SKM-1 treated with dmso at 0.1 percent for 144 hours (cell line): ENCODE measurements around the gene TRIM60.
A peak's percentile ranks its signal among the peaks of the same experiment; 100 is the strongest.
"Not testable (repeated sequence)": the region's sequence is repeated elsewhere in the genome, so short reads cannot be mapped to it uniquely, and the experiment has no call there.

Experiments
- DNase-seq: peaks from one replicate; lab custom pipeline; 2025; ENCODE audit not compliant: unreplicated experiment; lab: John Stamatoyannopoulos, UW

Gene TRIM60

GRCh38 chr4:165031436-165032211 is at the start of gene TRIM60:
TSS of gene TRIM60 (plus strand) at chr4:165031999. CDS start at chr4:165040073, 8,074 bp downstream.
- no peak for DNase-seq

- DNase-seq = no peak
These were observed 42.3 kb upstream of the TRIM60 start for GRCh38 chr4:164989471-164989870.

- DNase-seq = not testable (repeated sequence)
These were observed 41.0 kb upstream of the TRIM60 start for GRCh38 chr4:164990786-164991185.

- not testable (repeated sequence) for DNase-seq
These were observed 35.7 kb upstream of the TRIM60 start for GRCh38 chr4:164996123-164996522.

GRCh38 chr4:164997324-164997723 is 34.5 kb upstream of the TRIM60 start:
- DNase-seq = no peak

- no peak for DNase-seq
These were observed 33.9 kb upstream of the TRIM60 start for GRCh38 chr4:164997941-164998340.

GRCh38 chr4:164998526-164999080 is 33.2 kb upstream of the TRIM60 start:
- DNase-seq = not testable (repeated sequence)

GRCh38 chr4:165001957-165002356 is 29.8 kb upstream of the TRIM60 start:
- DNase-seq = not testable (repeated sequence)

GRCh38 chr4:165005352-165005925 is 26.4 kb upstream of the TRIM60 start:
- DNase-seq = no peak

GRCh38 chr4:165006456-165006855 is 25.3 kb upstream of the TRIM60 start:
- no peak for DNase-seq

GRCh38 chr4:165006886-165007285 is 24.9 kb upstream of the TRIM60 start:
- DNase-seq = no peak

GRCh38 chr4:165009493-165010227 is 22.1 kb upstream of the TRIM60 start:
- no peak for DNase-seq

- DNase-seq = no peak
These were observed 21.3 kb upstream of the TRIM60 start for GRCh38 chr4:165010487-165010886.

GRCh38 chr4:165010991-165011390 is 20.8 kb upstream of the TRIM60 start:
- DNase-seq = no peak

GRCh38 chr4:165011403-165011802 is 20.4 kb upstream of the TRIM60 start:
- DNase-seq = no peak

GRCh38 chr4:165013691-165014090 is 18.1 kb upstream of the TRIM60 start:
- no peak for DNase-seq

- peak; percentile 20 for DNase-seq
These were observed 14.8 kb upstream of the TRIM60 start for GRCh38 chr4:165016971-165017370.

GRCh38 chr4:165019995-165020394 is 11.8 kb upstream of the TRIM60 start:
- DNase-seq = not testable (repeated sequence)

- not testable (repeated sequence) for DNase-seq
These were observed 6.0 kb upstream of the TRIM60 start for GRCh38 chr4:165025782-165026181.

- DNase-seq = no peak
These were observed 3.9 kb upstream of the TRIM60 start for GRCh38 chr4:165027762-165028402.

GRCh38 chr4:165048170-165048569 is 16.4 kb downstream of the TRIM60 start:
- DNase-seq = no peak
